ENCODE results near the gene PAF1. TPM values are rescaled to one million over a fixed set of nuclear protein-coding genes. Genes with fewer than 3 reads are reported as not detected.

The PAF1 gene
- total and polyA plus RNA-seq, 2 donors (not counting 3 experiments of a cell fraction or from before 2014, with no cell fraction given) = 55.1 to 90.8 TPM

DNA sequence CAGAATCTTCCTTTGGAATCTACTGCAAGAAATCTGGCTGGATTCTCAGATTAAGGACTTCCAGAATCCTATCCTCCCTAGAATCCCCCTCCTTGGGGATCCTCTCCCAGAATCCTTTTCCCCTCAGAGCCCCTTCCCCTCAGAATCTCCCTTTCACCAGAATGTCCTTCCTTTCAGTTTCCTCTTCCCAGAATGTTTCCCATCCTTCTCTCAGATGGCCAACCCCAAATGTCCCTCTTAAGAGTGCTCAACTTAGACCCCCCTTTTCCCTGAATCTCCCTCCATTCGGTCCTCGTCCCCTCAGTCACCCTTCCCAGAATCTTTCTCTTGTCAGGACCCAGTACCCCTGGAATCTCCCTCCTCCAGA, 45.4 kb upstream of the PAF1 start:
- H4K20me1 ChIP-seq (replicated peaks; ENCODE audit: control insufficient read depth, extremely low read depth, insufficient read depth, low read length) = no peaks in the 10 kb centered on the region
- intact Hi-C loops (cut with micrococcal nuclease) (loop anchor here (1.0 to 2.0 kb wide), 2 partner anchors 9 to 44 kb away; partner anchors contain the start of genes SUPT5H and TIMM50), dilution Hi-C loops (cut with MboI; ENCODE audit: extremely low pct_ligation_motif_present, low sequenced_read_pairs) (no loop called here)
- H3K9ac ChIP-seq (replicated peaks; ENCODE audit: extremely low read depth, insufficient read depth, low read length) = peak overlapping the region; percentile 100
- peaks cover 31% of the 10 kb centered on the region for H3K79me2 ChIP-seq (ENCODE audit: control insufficient read depth, insufficient read depth, low read length)
- FAIRE-seq (no peak), DNase-seq (ENCODE audit: low read depth, low spot score) (no peak)
- no peaks in the 10 kb centered on the region for H3K27me3 ChIP-seq (ENCODE audit: control insufficient read depth in 2 of 2, insufficient read depth in 2 of 2, low read length in 2 of 2)
- H3K9me1 ChIP-seq (replicated peaks; ENCODE audit: control insufficient read depth, extremely low read depth, insufficient read depth, low read length) = no peaks in the 10 kb centered on the region
- POLR2A ChIA-PET = interaction anchor here (0.6 to 1.7 kb wide), 18 partner anchors 9 to 96 kb away, joined by 3 to 18 read pairs (median 5); partner anchors contain the start of genes EID2B, MED29, PAF1 and PLEKHG2
- H2AFZ ChIP-seq (ENCODE audit: low read depth, low read length) = peak overlapping the region; percentile 17
- H3K36me3 ChIP-seq (ENCODE audit: control insufficient read depth in 2 of 2, extremely low read depth in 1 of 2, insufficient read depth in 2 of 2, low read length in 2 of 2) = peaks cover 11 to 16% of the 10 kb centered on the region in 2 experiments
- H3K9me3 ChIP-seq (replicated peaks; ENCODE audit: control insufficient read depth, insufficient read depth, low read length) = no peaks in the 10 kb centered on the region
- peak overlapping the region; percentile 51 for H3K27ac ChIP-seq (ENCODE audit: insufficient read depth, low read depth, low read length)
- CTCF ChIA-PET = interaction anchor here (0.7 to 1.8 kb wide), 11 partner anchors 8 to 96 kb away, joined by 3 to 13 read pairs (median 5); partner anchors contain the start of genes MED29, PAF1, PLEKHG2 and SAMD4B
- TSS peak; percentile 97 for BruUV-seq (replicated peaks)
- peaks cover 22% of the 10 kb centered on the region for H3K4me1 ChIP-seq (ENCODE audit: control insufficient read depth, extremely low read depth, insufficient read depth, low read length)
- peak overlapping the region; percentile 45 to 96 (median 96) for H3K4me3 ChIP-seq (replicated peaks in 1 of 3; ENCODE audit: insufficient read depth in 1 of 3, low read depth in 1 of 3, low read length in 3 of 3)
- H3K4me2 ChIP-seq (ENCODE audit: insufficient read depth, low read length) = peak overlapping the region; percentile 60
- TF ChIP-seq POLR2A (IDR thresholded peaks at IDR 0.05; ENCODE audit: low read depth, low read length) (no peak), MYC (IDR thresholded peaks at IDR 0.05; ENCODE audit: low read depth, low read length) (no peak), POLR2AphosphoS5 (IDR thresholded peaks at IDR 0.05; ENCODE audit: insufficient read depth, low read depth, low read length) (no peak), GATA2 (IDR thresholded peaks at IDR 0.05; ENCODE audit: insufficient read depth, insufficient read length, low read depth, low read length) (no peak), EZH2 (IDR thresholded peaks at IDR 0.05; ENCODE audit: borderline replicate concordance, low read depth, low read length, severe bottlenecking) (no peak), FOS (IDR thresholded peaks at IDR 0.05; ENCODE audit: borderline replicate concordance, insufficient read depth, low read length) (no peak), JUN (IDR thresholded peaks at IDR 0.05; ENCODE audit: borderline replicate concordance, insufficient read depth, insufficient read length, low read depth) (no peak)
- TF ChIP-seq, protein P1, sequence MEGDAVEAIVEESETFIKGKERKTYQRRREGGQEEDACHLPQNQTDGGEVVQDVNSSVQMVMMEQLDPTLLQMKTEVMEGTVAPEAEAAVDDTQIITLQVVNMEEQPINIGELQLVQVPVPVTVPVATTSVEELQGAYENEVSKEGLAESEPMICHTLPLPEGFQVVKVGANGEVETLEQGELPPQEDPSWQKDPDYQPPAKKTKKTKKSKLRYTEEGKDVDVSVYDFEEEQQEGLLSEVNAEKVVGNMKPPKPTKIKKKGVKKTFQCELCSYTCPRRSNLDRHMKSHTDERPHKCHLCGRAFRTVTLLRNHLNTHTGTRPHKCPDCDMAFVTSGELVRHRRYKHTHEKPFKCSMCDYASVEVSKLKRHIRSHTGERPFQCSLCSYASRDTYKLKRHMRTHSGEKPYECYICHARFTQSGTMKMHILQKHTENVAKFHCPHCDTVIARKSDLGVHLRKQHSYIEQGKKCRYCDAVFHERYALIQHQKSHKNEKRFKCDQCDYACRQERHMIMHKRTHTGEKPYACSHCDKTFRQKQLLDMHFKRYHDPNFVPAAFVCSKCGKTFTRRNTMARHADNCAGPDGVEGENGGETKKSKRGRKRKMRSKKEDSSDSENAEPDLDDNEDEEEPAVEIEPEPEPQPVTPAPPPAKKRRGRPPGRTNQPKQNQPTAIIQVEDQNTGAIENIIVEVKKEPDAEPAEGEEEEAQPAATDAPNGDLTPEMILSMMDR (IDR thresholded peaks at IDR 0.05; ENCODE audit: extremely low read depth in 1 of 2, insufficient read depth in 1 of 2, low read depth in 1 of 2, low read length in 2 of 2) = no peak
- TF ChIP-seq, protein P2, sequence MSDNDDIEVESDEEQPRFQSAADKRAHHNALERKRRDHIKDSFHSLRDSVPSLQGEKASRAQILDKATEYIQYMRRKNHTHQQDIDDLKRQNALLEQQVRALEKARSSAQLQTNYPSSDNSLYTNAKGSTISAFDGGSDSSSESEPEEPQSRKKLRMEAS (IDR thresholded peaks at IDR 0.05; ENCODE audit: insufficient read depth, insufficient read length) = no peak

Measured in endothelial cell of umbilical vein (primary cell).